ENCODE results near the gene TIMM44.
"Not testable (repeated sequence)": the region's sequence is repeated elsewhere in the genome, so short reads cannot be mapped to it uniquely, and the experiment has no call there.

Gene TIMM44

GRCh38 chr19:7898967-7899366 is 44.5 kb downstream of the TIMM44 start:
- DNase-seq = no peak

- DNase-seq = no peak
Observed at GRCh38 chr19:7897292-7897691, 46.2 kb downstream of the TIMM44 start.

GRCh38 chr19:7895565-7895964 is 47.9 kb downstream of the TIMM44 start:
- no peak for DNase-seq

- DNase-seq = no peak
Observed at GRCh38 chr19:7894612-7895309, 48.7 kb downstream of the TIMM44 start.

GRCh38 chr19:7893362-7894101 is 49.9 kb downstream of the TIMM44 start:
- DNase-seq = not testable (repeated sequence)

- no peak for DNase-seq
Observed at GRCh38 chr19:7888826-7889217, 54.6 kb downstream of the TIMM44 start.

- peak in 1 of 4 experiments; percentile 30 for DNase-seq
Observed at GRCh38 chr19:7888145-7888825, 55.2 kb downstream of the TIMM44 start, which contains the start of gene LRRC8E. Gene LRRC8E, plus strand, starts transcription at chr19:7888510. Its CDS starts 7,094 bp downstream, at chr19:7895604.

- DNase-seq = no peak
Observed at GRCh38 chr19:7887408-7888144, 55.9 kb downstream of the TIMM44 start.

- no peak for DNase-seq
Observed at GRCh38 chr19:7885818-7886217, 57.6 kb downstream of the TIMM44 start.

- no peak for DNase-seq
Observed at GRCh38 chr19:7883796-7884570, 59.5 kb downstream of the TIMM44 start.

GRCh38 chr19:7883105-7883504 is 60.4 kb downstream of the TIMM44 start:
- DNase-seq = no peak

GRCh38 chr19:7881910-7882309 is 61.6 kb downstream of the TIMM44 start:
- DNase-seq = no peak

- no peak for DNase-seq
Observed at GRCh38 chr19:7879836-7880235, 63.6 kb downstream of the TIMM44 start.

GRCh38 chr19:7879111-7879807 is 64.2 kb downstream of the TIMM44 start:
- no peak for DNase-seq

- no peak for DNase-seq
Observed at GRCh38 chr19:7877249-7877836, 66.1 kb downstream of the TIMM44 start.

All from activated naive CD4-positive, alpha-beta T cell (primary cell).